Lower leg skin (tissue), 3 donors: ENCODE results near the gene ELOB.

Experiments used
- CTCF ChIP-seq, 3 donors: fragments of 450-650 bp; IDR thresholded peaks; one replicate each; pipeline ENCODE4 v1.5.1; 2016; ENCODE audit warnings: antibody characterized with exemption in 3 of 3, mild to moderate bottlenecking in 3 of 3, moderate library complexity in 2 of 3
- POLR2A ChIP-seq, 2 donors: fragments of 450-650 bp; IDR thresholded peaks; one replicate each; pipeline ENCODE4 v1.6.1; 2016 to 2017; ENCODE audit warnings: antibody characterized with exemption in 2 of 2, mild to moderate bottlenecking in 1 of 2, moderate library complexity in 1 of 2

- no peak for TF ChIP-seq CTCF (IDR thresholded peaks at IDR 0.05)
- no peak for TF ChIP-seq POLR2A (IDR thresholded peaks at IDR 0.05)
Measured at GRCh38 chr16:2771496-2772402, 5.3 kb downstream of the ELOB start.
